HG02938 (cell line): Measurements from ENCODE around the gene EGLN2.
"Not testable (repeated sequence)": the region's sequence is repeated elsewhere in the genome, so short reads cannot be mapped to it uniquely, and the experiment has no call there.

Experiments used
- ATAC-seq: cut with Tn5 transposase; IDR thresholded peaks from one replicate; pipeline ENCODE4 v1.9.1; 2021; ENCODE audit warnings: mild to moderate bottlenecking, moderate library complexity; ENCODE audit not compliant: unreplicated experiment

EGLN2 gene

DNA sequence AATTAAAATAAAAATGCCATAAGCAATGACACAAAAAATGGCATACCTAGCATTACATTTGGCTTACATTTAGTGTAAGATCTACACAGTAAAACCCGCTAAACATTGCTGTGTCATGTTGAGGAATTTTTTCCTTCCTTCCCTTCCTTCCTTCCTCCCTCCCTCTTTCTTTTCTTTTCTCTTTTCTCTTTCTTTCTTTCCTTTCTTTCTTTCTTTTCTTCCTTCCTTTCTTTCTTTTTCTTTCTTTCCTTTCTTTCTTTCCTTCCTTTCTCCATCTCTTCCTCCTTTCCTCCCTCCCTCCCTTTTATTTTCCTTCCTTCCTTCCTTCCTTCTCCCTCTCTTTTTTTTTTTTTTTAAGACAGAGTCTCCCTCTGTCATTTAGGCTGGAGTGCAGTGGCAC lies 39.5 kb downstream of the EGLN2 start:
- ATAC-seq = not testable (repeated sequence)

DNA sequence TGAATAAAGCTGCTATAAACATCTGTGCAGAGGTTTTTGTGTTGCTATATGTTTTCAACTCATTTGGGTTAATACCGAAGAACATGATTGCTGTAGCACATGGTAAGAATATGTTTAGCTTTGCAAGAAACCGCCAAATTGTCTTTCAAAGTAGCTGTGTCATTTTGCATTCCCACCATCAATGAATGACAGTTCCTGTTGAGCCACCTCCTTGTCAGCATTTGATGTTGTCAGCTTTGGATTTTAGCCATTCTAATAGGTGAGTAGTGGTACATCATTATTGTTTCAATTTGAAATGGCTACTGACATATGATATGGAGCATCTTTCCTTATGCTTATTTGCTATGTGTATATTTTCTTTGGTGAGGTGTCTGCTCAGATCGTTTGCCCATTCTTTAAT lies 43.0 kb downstream of the EGLN2 start:
- not testable (repeated sequence) for ATAC-seq

DNA sequence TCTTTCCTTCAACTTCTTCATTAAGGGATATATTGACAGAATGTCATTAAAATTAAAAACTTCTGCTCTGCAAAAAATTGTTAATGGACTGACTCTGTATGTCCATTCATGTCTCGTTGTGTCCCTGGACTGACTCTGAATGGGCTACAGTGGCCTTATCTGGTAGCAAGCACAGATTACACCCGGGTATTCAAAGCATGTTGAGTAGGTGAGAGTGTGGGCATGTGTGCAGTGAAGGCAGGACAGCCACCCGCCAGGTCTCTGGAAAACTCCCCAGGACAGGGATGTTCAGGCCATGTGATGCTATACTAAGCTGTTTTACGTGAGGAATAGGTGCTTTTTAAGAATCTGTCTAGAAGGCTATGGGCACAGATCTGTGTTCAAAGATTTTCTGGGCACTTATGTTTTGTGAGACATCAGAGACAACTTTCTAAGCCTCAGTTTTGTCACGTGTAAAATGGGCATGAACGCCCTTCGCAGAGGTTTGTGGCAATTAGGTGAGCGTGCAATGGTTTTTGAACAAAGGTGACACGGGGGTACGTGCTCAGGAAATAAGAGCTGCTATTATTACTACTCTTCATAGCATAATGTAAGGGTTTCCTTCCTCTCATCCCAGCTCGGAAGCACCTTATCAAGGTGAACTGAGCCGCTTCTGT lies 44.1 kb downstream of the EGLN2 start:
- not testable (repeated sequence) for ATAC-seq

DNA sequence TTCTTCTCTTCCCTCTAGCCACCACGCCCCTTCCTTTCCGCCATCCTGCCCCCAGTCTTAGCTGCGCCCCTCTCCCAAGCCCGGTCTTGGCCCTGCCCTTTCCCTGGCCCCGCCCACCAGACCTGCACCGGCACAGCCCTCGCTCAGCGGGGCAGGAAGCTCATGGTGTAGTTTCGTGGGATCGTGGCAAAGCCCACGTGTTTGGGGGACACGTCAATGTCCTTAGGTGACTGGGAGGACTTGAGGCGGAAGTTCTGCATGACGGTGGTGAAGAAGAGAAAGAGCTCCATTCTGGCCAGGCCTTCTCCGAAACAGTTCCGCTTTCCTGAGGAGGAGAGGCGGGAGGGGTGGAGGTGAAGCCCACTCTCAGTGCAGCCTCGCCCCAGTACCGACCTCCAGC lies 44.7 kb downstream of the EGLN2 start:
- ATAC-seq = not testable (repeated sequence)

DNA sequence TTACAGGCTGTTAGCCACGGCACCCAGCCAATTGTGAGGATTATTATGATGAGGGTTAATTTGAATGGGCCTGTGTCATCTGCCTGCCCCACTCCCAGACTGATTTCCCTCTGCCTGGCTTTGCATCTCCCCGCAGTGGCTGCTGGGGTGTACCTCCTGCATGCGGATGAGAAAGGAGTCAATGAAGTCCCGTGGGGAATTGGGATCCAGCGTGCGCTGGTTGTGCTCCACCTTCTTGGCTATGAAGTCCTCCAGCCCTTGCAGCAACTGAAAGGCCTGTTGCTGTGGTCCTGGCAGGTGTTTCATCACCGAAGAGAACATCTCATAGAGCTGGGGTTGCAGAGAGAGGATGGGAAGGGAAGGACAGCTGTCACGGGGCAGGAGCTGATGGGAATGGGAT lies 47.7 kb downstream of the EGLN2 start:
- ATAC-seq = not testable (repeated sequence)

DNA sequence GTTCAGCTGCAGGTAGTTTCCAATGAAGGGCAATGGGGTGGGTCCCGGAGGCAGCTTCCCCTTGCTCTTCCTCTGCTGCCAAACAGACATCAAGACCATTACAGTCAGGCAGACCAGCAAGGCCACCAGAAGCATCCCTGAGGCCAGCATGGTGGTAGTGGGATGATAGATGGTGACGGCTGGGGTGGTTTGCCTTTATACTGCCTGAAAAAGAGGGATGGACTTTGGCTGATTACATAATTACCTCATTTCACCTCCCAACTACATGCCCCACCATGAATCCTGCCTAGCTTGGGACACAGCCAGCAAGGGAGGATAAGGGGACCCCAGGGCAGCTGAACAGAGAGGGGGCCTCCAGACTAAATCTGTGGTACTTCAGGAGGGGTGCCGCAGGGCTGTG lies 51.3 kb downstream of the EGLN2 start, which contains the start of gene CYP2A6:
CYP2A6 (minus strand) TSS at position 171 of the 400 bp plus-strand sequence; CDS start at position 150, 21 bp downstream.
- not testable (repeated sequence) for ATAC-seq

DNA sequence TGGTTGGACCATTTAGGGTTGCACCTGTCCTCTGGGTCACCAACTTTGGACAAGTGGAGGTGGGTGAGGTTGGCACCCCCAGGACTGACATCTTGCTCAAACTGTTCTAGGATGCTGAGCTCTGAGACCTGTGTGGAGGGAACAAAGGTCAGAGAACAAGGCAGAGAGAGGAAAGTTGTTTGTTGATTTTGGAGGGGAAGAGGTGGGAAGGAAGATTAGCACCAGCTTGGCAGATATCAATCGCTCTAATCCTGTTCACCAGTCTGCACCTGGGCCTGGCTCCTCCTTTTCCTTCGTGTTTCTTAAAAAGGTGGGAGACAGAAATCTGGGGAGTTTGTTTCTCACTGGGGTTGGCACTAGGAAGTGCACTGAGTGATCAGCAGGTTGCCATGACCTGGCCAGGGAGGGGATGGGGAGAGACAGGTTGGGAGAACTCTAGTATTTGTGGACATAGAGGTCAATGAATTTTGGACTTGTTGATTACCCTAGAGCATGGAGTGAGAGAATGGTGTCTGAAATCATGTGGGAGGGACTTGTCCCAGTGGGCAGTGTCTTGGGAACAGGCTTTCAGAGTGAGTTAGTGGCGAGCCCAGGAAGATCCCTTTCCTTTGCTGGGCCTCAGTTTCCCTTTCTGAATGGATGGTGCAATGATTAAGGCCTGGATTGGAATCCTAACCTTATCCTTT lies 53.6 kb downstream of the EGLN2 start:
- not testable (repeated sequence) for ATAC-seq
